ENCODE results near the gene PRM1.

PRM1 gene

DNA sequence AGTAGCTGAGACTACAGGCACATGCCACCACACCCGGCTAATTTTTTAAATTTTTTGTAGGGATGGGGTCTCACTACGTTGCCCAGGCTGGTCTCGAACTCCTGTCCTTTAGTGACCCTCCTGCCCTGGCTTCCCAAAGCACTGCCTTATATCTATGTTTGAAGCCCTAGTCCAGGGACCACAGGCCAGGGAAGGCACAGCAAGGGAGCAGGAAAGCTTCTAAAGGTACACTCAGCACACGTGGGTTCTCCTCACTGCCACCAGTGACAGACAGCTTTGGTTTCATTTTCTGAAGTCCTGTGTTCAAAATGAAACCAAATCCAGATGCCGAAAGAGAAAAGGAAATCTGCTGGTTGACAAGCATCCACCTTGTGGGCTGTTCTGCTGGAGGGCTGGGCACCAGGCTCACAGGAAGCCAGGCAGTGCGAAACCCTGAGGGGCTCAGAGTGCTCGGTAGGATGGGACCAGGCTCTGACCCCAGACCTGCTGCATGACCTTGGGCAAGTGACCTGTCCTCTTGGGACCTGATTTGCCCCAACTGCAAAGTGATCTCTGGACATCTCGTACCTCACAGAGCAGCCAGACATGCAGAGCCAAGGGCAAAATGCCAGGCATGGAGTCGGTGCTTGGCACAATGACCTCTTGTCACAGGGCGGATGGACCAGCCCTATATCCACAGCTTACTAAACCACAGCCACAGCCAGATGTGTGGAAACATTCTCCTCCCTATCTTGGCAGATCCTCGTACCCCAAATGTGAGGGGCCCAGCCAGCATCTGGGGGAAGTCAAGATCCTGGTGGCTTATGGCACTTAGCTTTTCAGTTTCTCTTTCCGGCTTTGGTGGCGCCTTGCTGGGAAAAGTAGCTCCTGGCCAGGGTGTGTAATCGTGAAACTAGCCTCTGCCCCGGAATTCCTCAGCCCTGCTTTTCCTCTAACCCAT is 22.3 kb downstream of the PRM1 start:
- TF ChIP-seq, protein P1, sequence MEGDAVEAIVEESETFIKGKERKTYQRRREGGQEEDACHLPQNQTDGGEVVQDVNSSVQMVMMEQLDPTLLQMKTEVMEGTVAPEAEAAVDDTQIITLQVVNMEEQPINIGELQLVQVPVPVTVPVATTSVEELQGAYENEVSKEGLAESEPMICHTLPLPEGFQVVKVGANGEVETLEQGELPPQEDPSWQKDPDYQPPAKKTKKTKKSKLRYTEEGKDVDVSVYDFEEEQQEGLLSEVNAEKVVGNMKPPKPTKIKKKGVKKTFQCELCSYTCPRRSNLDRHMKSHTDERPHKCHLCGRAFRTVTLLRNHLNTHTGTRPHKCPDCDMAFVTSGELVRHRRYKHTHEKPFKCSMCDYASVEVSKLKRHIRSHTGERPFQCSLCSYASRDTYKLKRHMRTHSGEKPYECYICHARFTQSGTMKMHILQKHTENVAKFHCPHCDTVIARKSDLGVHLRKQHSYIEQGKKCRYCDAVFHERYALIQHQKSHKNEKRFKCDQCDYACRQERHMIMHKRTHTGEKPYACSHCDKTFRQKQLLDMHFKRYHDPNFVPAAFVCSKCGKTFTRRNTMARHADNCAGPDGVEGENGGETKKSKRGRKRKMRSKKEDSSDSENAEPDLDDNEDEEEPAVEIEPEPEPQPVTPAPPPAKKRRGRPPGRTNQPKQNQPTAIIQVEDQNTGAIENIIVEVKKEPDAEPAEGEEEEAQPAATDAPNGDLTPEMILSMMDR (conservative IDR thresholded peaks at IDR 0.05; ENCODE audit: low read depth) = no peak
- H3K27ac ChIP-seq = no peak overlapping the region
- ChIA-PET CTCF (interaction anchor here (0.6 kb wide), 1 partner anchor 200 kb away, joined by 4 read pairs; no protein-coding TSS in a partner anchor), POLR2A (ENCODE audit: low non-redundant PET) (no interaction called here)
- no peak for DNase-seq (ENCODE audit: low spot score)

DNA sequence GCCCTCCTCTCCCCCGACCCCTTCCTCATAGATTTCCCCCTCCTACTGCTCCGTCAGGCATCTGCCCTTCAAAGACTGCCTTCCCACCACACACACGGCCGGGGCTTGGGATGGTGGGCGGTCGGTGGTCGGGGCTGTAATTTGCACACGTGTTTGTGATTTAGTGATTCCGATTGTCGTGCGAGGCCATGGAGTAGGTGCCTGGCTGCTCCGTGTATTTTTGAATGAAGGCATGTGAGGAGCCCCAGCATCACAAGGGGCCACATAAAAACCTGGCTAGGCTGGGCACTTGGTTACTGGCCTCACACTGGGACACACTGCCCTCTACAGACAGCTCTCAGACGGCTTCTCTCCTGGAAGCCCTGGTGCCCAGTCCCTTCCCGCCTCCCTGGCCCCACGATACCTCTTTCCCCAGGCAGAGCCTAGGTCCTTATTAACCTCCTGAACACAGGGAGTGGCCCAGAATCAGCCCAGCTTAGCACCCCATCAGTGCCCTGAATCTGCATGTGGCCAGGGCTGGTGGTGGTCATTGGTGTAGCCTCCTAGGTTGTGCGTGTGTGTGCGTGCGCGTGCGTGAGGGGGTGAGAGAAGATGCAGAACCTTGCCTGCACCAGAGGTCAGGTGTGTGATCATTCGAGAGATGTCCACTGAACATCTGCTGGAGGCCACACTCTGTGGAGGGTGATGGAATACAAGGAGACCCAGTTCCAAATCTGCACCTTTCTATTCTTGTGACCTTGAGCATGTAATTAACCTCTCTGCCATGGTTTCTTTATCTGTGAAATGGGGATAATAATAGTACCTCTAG is 23.8 kb downstream of the PRM1 start:
- ChIA-PET POLR2A (ENCODE audit: low non-redundant PET) (no interaction called here), CTCF (interaction anchor here (0.6 to 2.3 kb wide), 6 partner anchors 11 to 414 kb away, joined by 3 to 8 read pairs (median 3); partner anchors contain the start of gene TNP2)
- TF ChIP-seq, protein P1 (conservative IDR thresholded peaks at IDR 0.05; ENCODE audit: low read depth) = peak; percentile 79
- peak overlapping the region; percentile 87 for H3K27ac ChIP-seq
- DNase-seq (ENCODE audit: low spot score) = peak; percentile 78

DNA sequence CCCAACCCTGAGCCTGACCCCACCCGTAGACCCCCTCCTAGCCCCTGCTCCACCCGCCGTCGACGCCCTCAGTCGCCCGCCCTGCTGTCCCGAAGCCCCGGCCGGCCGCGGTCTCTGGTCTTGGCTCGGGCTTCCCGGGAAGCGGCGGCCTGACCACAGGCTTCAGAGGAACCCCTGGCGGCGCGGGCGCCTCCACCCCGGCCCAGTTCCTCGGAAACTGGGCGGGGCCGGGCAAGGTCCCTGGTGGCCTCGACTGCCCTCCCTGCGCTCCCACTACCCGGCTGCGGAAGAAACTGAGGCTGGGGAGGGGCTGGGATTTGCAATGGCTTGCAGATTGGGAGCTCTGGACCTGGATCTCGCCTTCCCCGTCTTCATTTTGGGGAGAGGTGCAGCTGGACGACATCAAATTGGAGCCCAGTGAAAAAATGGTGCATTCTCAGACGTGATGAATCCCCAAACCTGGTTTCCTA is 24.4 kb downstream of the PRM1 start:
- TF ChIP-seq, protein P1 (conservative IDR thresholded peaks at IDR 0.05; ENCODE audit: low read depth) = no peak
- CTCF ChIA-PET = interaction anchor here (0.6 to 2.3 kb wide), 14 partner anchors 12 to 415 kb away, joined by 3 to 8 read pairs (median 3); partner anchors contain the start of gene TNP2

DNA sequence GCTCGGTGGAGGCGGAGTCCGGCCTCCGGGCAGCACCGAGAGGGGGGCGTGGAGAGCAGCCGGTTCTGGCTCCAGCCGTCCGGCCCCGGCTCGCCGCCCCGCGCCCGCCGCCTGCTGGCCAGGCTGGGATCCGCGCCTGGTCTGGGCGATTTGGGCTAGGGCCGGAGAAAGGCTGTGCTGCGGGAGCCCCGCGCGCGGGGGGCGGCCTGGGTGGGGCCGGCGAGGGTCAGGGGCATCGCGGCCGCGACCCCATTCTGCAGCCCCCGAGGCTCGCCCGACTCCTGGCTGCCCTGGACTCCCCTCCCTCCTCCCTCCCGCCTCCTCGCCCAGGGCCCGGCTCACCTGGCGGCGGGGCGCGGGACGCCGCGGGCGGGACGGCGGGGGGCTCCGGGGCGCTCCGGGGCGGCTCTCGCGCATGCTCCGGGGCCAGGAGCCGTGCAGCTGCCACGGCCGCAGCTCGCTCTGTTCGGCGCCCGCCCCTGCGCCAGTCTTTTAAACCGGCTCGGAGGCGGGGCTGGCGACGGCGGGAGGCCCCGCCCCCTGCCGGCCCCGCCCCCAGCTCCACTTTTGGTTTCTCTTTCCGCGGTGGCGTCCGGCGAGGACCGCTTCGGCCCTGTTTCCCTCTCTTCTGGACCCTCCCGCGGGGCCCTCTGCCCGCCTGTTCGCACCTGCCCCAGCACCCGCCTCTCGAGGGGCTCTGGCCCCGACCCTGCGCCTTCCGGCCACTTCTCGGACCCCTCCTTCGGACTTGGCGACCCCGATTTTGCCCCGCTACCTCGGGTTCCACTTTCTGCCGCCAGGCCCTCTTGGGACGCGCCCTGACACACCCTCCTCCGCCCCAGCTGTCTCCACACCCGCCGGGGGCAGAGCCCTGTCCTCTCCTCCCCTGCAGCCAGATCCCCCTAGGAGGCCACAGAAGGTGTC is 25.1 kb downstream of the PRM1 start, which contains the start of gene SOCS1:
TSS of gene SOCS1 (minus strand) at position 468 of the 924 bp plus-strand sequence. CDS start 726 bp downstream, outside the sequence.
- CTCF ChIA-PET = interaction anchor here (0.6 to 2.3 kb wide), 32 partner anchors 9 to 454 kb away, joined by 3 to 9 read pairs (median 4); partner anchors contain the start of genes DEXI and TNP2
- POLR2A ChIA-PET (ENCODE audit: low non-redundant PET) = interaction anchor here (0.6 to 1.1 kb wide), 7 partner anchors 102 to 285 kb away, joined by 3 to 5 read pairs (median 4); no protein-coding TSS in a partner anchor
- TF ChIP-seq, protein P1 (conservative IDR thresholded peaks at IDR 0.05; ENCODE audit: low read depth) = peak; percentile 91
- peak; percentile 82 for DNase-seq (ENCODE audit: low spot score)
- H3K27ac ChIP-seq = peak within 1 kb of the TSS; percentile 87

More for the DNA sequence above, 24.4 kb downstream of the PRM1 start:
- POLR2A ChIA-PET (ENCODE audit: low non-redundant PET) = interaction anchor here (0.6 to 1.1 kb wide), 6 partner anchors 101 to 286 kb away, joined by 3 to 5 read pairs (median 4); no protein-coding TSS in a partner anchor
- peak overlapping the region; percentile 87 for H3K27ac ChIP-seq
- DNase-seq (ENCODE audit: low spot score) = peak; percentile 27

DNA sequence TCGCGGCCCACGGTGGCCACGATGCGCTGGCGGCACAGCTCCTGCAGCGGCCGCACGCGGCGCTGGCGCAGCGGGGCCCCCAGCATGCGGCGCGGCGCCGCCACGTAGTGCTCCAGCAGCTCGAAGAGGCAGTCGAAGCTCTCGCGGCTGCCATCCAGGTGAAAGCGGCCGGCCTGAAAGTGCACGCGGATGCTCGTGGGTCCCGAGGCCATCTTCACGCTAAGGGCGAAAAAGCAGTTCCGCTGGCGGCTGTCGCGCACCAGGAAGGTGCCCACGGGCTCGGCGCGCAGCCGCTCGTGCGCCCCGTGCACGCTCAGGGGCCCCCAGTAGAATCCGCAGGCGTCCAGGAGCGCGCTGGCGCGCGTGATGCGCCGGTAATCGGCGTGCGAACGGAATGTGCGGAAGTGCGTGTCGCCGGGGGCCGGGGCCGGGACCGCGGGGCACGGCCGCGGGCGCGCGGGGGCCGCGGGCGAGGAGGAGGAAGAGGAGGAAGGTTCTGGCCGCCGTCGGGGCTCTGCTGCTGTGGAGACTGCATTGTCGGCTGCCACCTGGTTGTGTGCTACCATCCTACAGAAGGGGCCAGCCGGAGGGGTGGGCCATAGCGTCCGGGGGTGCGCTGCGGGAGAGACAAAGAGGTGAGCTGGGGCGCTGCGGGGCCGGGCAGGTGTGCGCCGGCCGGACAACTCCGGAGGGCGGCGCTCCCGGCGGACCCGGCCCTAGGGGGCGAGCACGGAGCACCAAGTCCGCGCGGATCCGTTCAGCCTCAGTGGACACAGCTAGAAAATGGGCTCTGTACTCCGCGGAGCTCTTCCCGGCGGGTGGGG is 26.0 kb downstream of the PRM1 start:
- DNase-seq (ENCODE audit: low spot score) = peak; percentile 42
- TF ChIP-seq, protein P1 (conservative IDR thresholded peaks at IDR 0.05; ENCODE audit: low read depth) = no peak
- H3K27ac ChIP-seq = peak overlapping the region; percentile 87
- ChIA-PET POLR2A (ENCODE audit: low non-redundant PET) (interaction anchor here (1.1 kb wide), 3 partner anchors 104 to 263 kb away, joined by 3 to 4 read pairs (median 3); no protein-coding TSS in a partner anchor), CTCF (interaction anchor here (0.6 to 2.3 kb wide), 30 partner anchors 9 to 454 kb away, joined by 3 to 9 read pairs (median 4); partner anchors contain the start of genes DEXI and TNP2)

Data from RWPE1 (cell line).